Measurements from ENCODE around the gene TIMP3.

The TIMP3 gene

GRCh38 chr22:32862083-32862482 is 60.6 kb downstream of the TIMP3 start:
- ChIA-PET POLR2A (no interaction called here), CTCF (no interaction called here)
- TF ChIP-seq CTCF (IDR thresholded peaks at IDR 0.05; ENCODE audit: control extremely low read depth, extremely low read depth, low read depth, missing control alignments) = no peak
- DNase-seq (ENCODE audit: extremely low spot score) = no peak

- POLR2A ChIA-PET = no interaction called here
- CTCF ChIA-PET = no interaction called here
- DNase-seq (ENCODE audit: extremely low spot score) = no peak
- no peak for TF ChIP-seq CTCF (IDR thresholded peaks at IDR 0.05; ENCODE audit: control extremely low read depth, extremely low read depth, low read depth, missing control alignments)
These were observed 61.6 kb downstream of the TIMP3 start for GRCh38 chr22:32862936-32863661.

GRCh38 chr22:32864041-32864440 is 62.5 kb downstream of the TIMP3 start:
- POLR2A ChIA-PET = no interaction called here
- TF ChIP-seq CTCF (IDR thresholded peaks at IDR 0.05; ENCODE audit: control extremely low read depth, extremely low read depth, low read depth, missing control alignments) = no peak
- CTCF ChIA-PET = interaction anchor here (1.1 kb wide), 1 partner anchor 14 kb away, joined by 3 read pairs; no protein-coding TSS in a partner anchor
- no peak for DNase-seq (ENCODE audit: extremely low spot score)

DNA sequence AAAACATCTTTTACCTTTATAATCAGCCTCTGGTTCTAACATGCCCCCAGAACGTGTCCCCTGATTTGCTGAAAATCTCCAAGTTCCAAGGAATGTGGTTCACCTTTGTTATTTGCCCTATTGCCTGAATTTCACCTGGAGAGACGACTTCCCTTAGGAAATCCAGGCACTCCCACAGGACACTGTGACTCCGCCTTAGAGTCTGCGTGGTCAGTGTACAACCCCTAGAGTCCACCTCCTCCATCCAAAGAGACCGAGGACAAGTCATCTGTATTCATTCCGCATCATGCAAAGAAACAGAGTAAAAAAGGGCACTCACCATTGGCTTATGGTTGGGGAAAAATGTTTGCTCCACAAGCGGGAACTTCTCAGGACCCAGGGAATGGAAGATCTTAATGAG is 63.1 kb downstream of the TIMP3 start:
- CTCF ChIA-PET = interaction anchor here (1.1 kb wide), 1 partner anchor 13 kb away, joined by 3 read pairs; no protein-coding TSS in a partner anchor

DNA sequence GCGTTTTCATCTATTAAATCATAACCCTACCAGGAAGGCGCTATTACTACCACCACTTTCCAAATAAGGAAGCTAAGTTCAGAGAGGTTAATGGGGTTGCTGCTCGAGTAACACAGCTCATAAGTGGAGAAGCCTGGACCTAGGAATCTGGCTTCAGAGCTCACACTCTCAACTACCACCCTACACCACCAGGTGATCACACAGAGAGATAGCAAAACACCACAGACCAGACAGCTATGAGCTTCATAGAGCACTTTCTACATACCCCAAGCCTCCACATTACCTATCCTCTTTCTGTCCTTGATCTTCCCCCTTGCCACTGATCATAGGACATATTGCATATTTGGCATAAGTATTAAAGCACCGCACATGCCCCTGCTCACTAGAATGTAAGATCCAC is 65.4 kb downstream of the TIMP3 start:
- no peak for TF ChIP-seq CTCF (IDR thresholded peaks at IDR 0.05; ENCODE audit: control extremely low read depth, extremely low read depth, low read depth, missing control alignments)
- ChIA-PET CTCF (interaction anchor here (1.3 kb wide), 1 partner anchor 16 kb away, joined by 3 read pairs; no protein-coding TSS in a partner anchor), POLR2A (no interaction called here)
- DNase-seq (ENCODE audit: extremely low spot score) = no peak

More for the DNA sequence above, 63.1 kb downstream of the TIMP3 start:
- no peak for DNase-seq (ENCODE audit: extremely low spot score)
- POLR2A ChIA-PET = no interaction called here
- TF ChIP-seq CTCF (IDR thresholded peaks at IDR 0.05; ENCODE audit: control extremely low read depth, extremely low read depth, low read depth, missing control alignments) = no peak

- DNase-seq (ENCODE audit: extremely low spot score) = no peak
- POLR2A ChIA-PET = no interaction called here
- CTCF ChIA-PET = no interaction called here
- TF ChIP-seq CTCF (IDR thresholded peaks at IDR 0.05; ENCODE audit: control extremely low read depth, extremely low read depth, low read depth, missing control alignments) = no peak
These were observed 67.4 kb downstream of the TIMP3 start for GRCh38 chr22:32868946-32869345.

All from GM10248 (cell line).